ENCODE results near the gene DNER. TPM values are rescaled to one million over a fixed set of nuclear protein-coding genes. Genes with fewer than 3 reads are reported as not detected.

DNER gene
- total and polyA plus RNA-seq, 10 of the 15 experiments (the other 5 are each of a cell fraction or from before 2014, with no cell fraction given): 0.04 to 0.08 (median 0.07) TPM; not detected in 7

GRCh38 chr2:229531594-229531993 lies 182.8 kb downstream of the DNER start:
- intact Hi-C loops (cut with micrococcal nuclease; ENCODE audit: unreplicated experiment) (no loop called here), in situ Hi-C loops (cut with MboI) (no loop called here)
- DNase-seq (ENCODE audit: low read depth, low spot score) (no peak), ATAC-seq (no peak), FAIRE-seq (no peak)
- no peaks in the 10 kb centered on the region for H3K4me1 ChIP-seq (ENCODE audit: control insufficient read depth, insufficient read depth, low read length)
- no peaks in the 10 kb centered on the region for H3K27me3 ChIP-seq (replicated peaks in 1 of 2; ENCODE audit: control insufficient read depth in 2 of 2, insufficient read depth in 2 of 2, low read length in 1 of 2)
- no peak overlapping the region for H3K4me3 ChIP-seq
- H3K79me2 ChIP-seq (ENCODE audit: control insufficient read depth, insufficient read depth, low read length): no peaks in the 10 kb centered on the region
- no peaks in the 10 kb centered on the region for H4K20me1 ChIP-seq (ENCODE audit: control insufficient read depth, insufficient read depth)
- 21% methylated on average over 2 of the region's 2 CpGs for WGBS (ENCODE audit: insufficient coverage, insufficient replicate concordance, low lambda C conversion rate, missing lambda C conversion rate)
- no peak overlapping the region for H3K27ac ChIP-seq (ENCODE audit: control insufficient read depth, insufficient read depth)
- POLR2A ChIA-PET: no interaction called here
- no peaks in the 10 kb centered on the region for H3K9me3 ChIP-seq (replicated peaks; ENCODE audit: control insufficient read depth, insufficient read depth, low read length)
- H3K36me3 ChIP-seq (ENCODE audit: control insufficient read depth in 2 of 2, insufficient read depth in 2 of 2, low read length in 1 of 2): no peaks in the 10 kb centered on the region
- H3K4me2 ChIP-seq (ENCODE audit: control insufficient read depth, insufficient read depth): no peak overlapping the region
- H2AFZ ChIP-seq (ENCODE audit: control insufficient read depth, low read depth, low read length): no peak overlapping the region
- RAD21 ChIA-PET (ENCODE audit: unreplicated experiment): no interaction called here
- CTCF ChIA-PET: no interaction called here
- H3K9ac ChIP-seq (ENCODE audit: control insufficient read depth, insufficient read depth, low read length): no peak overlapping the region
- SMC1A ChIA-PET (ENCODE audit: uncharacterized antibody, unreplicated experiment): no interaction called here
- no TSS peak for BruUV-seq (replicated peaks)
- no peak for TF ChIP-seq CBX5 (IDR thresholded peaks at IDR 0.05; ENCODE audit: low read depth)
- no peak for TF ChIP-seq CHD1 (IDR thresholded peaks at IDR 0.05; ENCODE audit: low read depth, low read length)
- TF ChIP-seq MEF2B (IDR thresholded peaks at IDR 0.05; ENCODE audit: partially characterized antibody, poor library complexity, severe bottlenecking): no peak
- no peak for TF ChIP-seq MYC (IDR thresholded peaks at IDR 0.05; ENCODE audit: insufficient read depth, insufficient read length, insufficient replicate concordance, low read length, severe bottlenecking)
- TF ChIP-seq KLF5 (IDR thresholded peaks at IDR 0.05; ENCODE audit: partially characterized antibody): no peak
- TF ChIP-seq SRF (IDR thresholded peaks at IDR 0.05; ENCODE audit: low read depth in 2 of 2, low read length in 2 of 2): no peak
- no peak for TF ChIP-seq TBL1XR1 (IDR thresholded peaks at IDR 0.05; ENCODE audit: low read depth, low read length)
- TF ChIP-seq EGR1 (IDR thresholded peaks at IDR 0.05; ENCODE audit: borderline replicate concordance in 1 of 2, low read depth in 2 of 2, low read length in 2 of 2): no peak
- no peak for TF ChIP-seq ATF3 (IDR thresholded peaks at IDR 0.05; ENCODE audit: borderline replicate concordance, extremely low read depth, low read depth, low read length)
- TF ChIP-seq TAF1 (IDR thresholded peaks at IDR 0.05; ENCODE audit: borderline replicate concordance, low read depth, low read length): no peak
- TF ChIP-seq, protein P1, sequence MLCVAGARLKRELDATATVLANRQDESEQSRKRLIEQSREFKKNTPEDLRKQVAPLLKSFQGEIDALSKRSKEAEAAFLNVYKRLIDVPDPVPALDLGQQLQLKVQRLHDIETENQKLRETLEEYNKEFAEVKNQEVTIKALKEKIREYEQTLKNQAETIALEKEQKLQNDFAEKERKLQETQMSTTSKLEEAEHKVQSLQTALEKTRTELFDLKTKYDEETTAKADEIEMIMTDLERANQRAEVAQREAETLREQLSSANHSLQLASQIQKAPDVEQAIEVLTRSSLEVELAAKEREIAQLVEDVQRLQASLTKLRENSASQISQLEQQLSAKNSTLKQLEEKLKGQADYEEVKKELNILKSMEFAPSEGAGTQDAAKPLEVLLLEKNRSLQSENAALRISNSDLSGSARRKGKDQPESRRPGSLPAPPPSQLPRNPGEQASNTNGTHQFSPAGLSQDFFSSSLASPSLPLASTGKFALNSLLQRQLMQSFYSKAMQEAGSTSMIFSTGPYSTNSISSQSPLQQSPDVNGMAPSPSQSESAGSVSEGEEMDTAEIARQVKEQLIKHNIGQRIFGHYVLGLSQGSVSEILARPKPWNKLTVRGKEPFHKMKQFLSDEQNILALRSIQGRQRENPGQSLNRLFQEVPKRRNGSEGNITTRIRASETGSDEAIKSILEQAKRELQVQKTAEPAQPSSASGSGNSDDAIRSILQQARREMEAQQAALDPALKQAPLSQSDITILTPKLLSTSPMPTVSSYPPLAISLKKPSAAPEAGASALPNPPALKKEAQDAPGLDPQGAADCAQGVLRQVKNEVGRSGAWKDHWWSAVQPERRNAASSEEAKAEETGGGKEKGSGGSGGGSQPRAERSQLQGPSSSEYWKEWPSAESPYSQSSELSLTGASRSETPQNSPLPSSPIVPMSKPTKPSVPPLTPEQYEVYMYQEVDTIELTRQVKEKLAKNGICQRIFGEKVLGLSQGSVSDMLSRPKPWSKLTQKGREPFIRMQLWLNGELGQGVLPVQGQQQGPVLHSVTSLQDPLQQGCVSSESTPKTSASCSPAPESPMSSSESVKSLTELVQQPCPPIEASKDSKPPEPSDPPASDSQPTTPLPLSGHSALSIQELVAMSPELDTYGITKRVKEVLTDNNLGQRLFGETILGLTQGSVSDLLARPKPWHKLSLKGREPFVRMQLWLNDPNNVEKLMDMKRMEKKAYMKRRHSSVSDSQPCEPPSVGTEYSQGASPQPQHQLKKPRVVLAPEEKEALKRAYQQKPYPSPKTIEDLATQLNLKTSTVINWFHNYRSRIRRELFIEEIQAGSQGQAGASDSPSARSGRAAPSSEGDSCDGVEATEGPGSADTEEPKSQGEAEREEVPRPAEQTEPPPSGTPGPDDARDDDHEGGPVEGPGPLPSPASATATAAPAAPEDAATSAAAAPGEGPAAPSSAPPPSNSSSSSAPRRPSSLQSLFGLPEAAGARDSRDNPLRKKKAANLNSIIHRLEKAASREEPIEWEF (IDR thresholded peaks at IDR 0.05; ENCODE audit: insufficient replicate concordance, low read depth, low read length): no peak
- TF ChIP-seq CTCF (IDR thresholded peaks at IDR 0.05 in 2 of 3, conservative IDR thresholded peaks at IDR 0.05 in 1 of 3; ENCODE audit: control insufficient read depth in 2 of 3, extremely low read depth in 1 of 3, insufficient read depth in 1 of 3, low read depth in 3 of 3, low read length in 3 of 3): no peak
